ENCODE data around the gene SLCO4C1. TPM values are rescaled to one million over a fixed set of nuclear protein-coding genes. Genes with fewer than 3 reads are reported as not detected.

Gene SLCO4C1
- total RNA-seq, 1 experiment from 2014 or later = 4.8 TPM

GRCh38 chr5:102271759-102272158, 24.3 kb downstream of the SLCO4C1 start:
- Histone ChIP-seq H3K14ac (ENCODE audit: insufficient read depth, low read length) (no peak overlapping the region), H2BK15ac (ENCODE audit: low read depth, low read length) (no peak overlapping the region), H4K8ac (replicated peaks; ENCODE audit: insufficient read length, low read depth, low read length) (no peak overlapping the region), H2BK20ac (ENCODE audit: low read depth, low read length, poor library complexity, severe bottlenecking) (no peak overlapping the region), H3K27me3 (ENCODE audit: insufficient read depth, low read length) (no peaks in the 10 kb centered on the region), H2AFZ (ENCODE audit: low read length) (no peak overlapping the region), H3K4me1 (ENCODE audit: insufficient read depth, low read length) (no peaks in the 10 kb centered on the region), H3K23ac (ENCODE audit: insufficient read length, low read depth, low read length) (no peak overlapping the region), H3K23me2 (ENCODE audit: insufficient read length, low read depth, low read length, poor library complexity, severe bottlenecking) (no peaks in the 10 kb centered on the region), H3K9ac (ENCODE audit: extremely low read depth, insufficient read length, low read length) (no peak overlapping the region), H3K4ac (ENCODE audit: low read depth, low read length) (no peak overlapping the region), H2BK12ac (ENCODE audit: insufficient read length, low read depth, low read length) (no peak overlapping the region), H3T11ph (ENCODE audit: low read length) (no peak overlapping the region), H4K91ac (ENCODE audit: insufficient read length, low read depth, low read length) (no peak overlapping the region), H2BK120ac (ENCODE audit: low read depth, low read length, poor library complexity, severe bottlenecking) (no peak overlapping the region), H3K18ac (ENCODE audit: insufficient read length, low read depth, low read length) (no peak overlapping the region), H3K79me2 (ENCODE audit: insufficient read depth, low read length) (no peaks in the 10 kb centered on the region), H4K5ac (ENCODE audit: insufficient read length, low read depth, low read length) (no peak overlapping the region), H4K20me1 (ENCODE audit: control insufficient read depth, insufficient read depth, insufficient read length) (no peaks in the 10 kb centered on the region), H3K4me2 (ENCODE audit: insufficient read depth, insufficient read length, low read length) (no peak overlapping the region), H2AK5ac (ENCODE audit: insufficient read length, low read length) (no peak overlapping the region), H3K27ac (ENCODE audit: insufficient read length, low read depth, low read length) (no peak overlapping the region), H3K9me3 (ENCODE audit: control insufficient read depth, low read depth, low read length) (no peaks in the 10 kb centered on the region), H3K56ac (ENCODE audit: insufficient read length, low read depth, low read length) (no peak overlapping the region), H3K79me1 (ENCODE audit: insufficient read depth, low read depth, low read length, poor library complexity, severe bottlenecking) (no peaks in the 10 kb centered on the region), H2BK5ac (ENCODE audit: insufficient read length, low read length) (no peak overlapping the region)
- peaks cover 2 to 5% of the 10 kb centered on the region in 2 experiments; a peak in 3 of 4 replicates for H3K4me1 Mint-ChIP-seq
- peaks cover 13 to 15% of the 10 kb centered on the region in 2 experiments; a peak in 3 of 5 replicates for H3K9me3 Mint-ChIP-seq
- no peak for TF ChIP-seq CTCF (conservative IDR thresholded peaks at IDR 0.05)
- WGBS (ENCODE audit: extremely low coverage, insufficient read length, low lambda C conversion rate) = no CpG with 5 or more reads among the region's 3 CpGs
- no peak overlapping the region for H3K4me3 Mint-ChIP-seq
- peak overlapping the region in 1 of 3 experiments; percentile 28; a peak in 1 of 7 replicates for H3K27ac Mint-ChIP-seq
- H3K36me3 Mint-ChIP-seq (ENCODE audit: insufficient read depth in 1 of 3, low read depth in 3 of 3) = peaks cover 8 to 16% (median 8%) of the 10 kb centered on the region in 3 experiments
- no peak for DNase-seq
- no peaks in the 10 kb centered on the region for H3K27me3 Mint-ChIP-seq (ENCODE audit: low read depth)
